GM19025 (cell line): Measurements from ENCODE around the gene HMGB3.
"Not testable (repeated sequence)": the region's sequence is repeated elsewhere in the genome, so short reads cannot be mapped to it uniquely, and the experiment has no call there.

Experiments used
- ATAC-seq: cut with Tn5 transposase; IDR thresholded peaks from one replicate; pipeline ENCODE4 v1.9.1; 2021; ENCODE audit warnings: mild to moderate bottlenecking, low read depth, moderate library complexity; ENCODE audit not compliant: unreplicated experiment

Gene HMGB3

DNA sequence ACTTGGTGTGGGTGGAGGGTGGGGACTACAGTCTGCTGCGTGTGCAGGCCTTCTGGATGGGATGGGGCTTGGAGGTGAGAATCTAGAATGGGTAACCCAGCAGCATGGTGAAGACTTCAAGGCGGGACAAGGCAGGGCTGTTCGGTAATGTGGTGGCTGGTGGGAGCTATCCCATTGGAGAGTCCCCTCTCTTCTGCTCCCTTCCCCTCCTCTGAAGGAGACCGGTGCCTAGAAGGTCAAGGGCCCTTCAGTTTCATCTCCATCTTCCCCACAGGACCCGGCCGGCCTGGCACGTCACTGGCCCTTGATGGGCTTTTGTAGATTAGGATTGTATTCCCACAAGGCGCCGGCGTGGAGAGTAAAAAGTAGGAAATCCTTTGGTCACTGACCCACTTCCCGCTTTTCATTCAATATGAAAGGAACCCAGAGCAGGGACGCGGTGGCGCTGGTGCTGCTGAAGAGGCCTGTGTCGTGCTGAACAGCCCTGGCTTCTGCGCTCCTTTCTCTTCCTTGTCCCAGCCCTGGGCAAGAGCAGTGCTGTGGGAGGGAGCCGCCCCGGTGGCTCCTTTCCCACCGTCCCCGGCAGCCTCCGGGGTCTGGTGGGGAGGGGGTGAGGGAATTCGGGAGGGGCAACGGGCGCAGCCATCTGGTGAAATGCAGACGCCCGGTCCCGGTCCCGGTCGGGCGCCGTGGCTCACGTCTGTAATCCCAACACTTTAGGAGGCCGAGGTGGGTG is 7.3 kb upstream of the HMGB3 start:
- no peak for ATAC-seq

- no peak for ATAC-seq
These were observed 5.5 kb upstream of the HMGB3 start for GRCh38 chrX:150977411-150978162.

DNA sequence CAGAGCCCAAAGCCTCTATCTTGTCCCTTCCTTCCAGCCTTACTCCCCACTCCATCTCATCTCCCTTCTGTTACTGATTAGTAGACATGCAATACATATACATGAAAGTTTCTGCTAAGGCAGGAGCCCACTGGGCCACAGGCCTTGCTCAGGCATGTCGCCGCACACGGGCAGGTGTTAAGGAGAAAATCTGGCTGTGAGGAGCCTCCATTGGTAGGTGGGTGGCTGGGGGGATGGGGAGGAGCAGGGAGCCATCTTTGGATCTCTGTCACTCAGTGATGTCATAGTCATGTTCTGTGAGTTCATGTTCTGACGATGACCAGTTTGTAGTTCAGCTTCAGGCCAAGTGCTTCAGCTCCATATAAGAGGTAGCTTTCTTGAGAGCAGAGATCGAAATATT is 2.9 kb upstream of the HMGB3 start:
- no peak for ATAC-seq

DNA sequence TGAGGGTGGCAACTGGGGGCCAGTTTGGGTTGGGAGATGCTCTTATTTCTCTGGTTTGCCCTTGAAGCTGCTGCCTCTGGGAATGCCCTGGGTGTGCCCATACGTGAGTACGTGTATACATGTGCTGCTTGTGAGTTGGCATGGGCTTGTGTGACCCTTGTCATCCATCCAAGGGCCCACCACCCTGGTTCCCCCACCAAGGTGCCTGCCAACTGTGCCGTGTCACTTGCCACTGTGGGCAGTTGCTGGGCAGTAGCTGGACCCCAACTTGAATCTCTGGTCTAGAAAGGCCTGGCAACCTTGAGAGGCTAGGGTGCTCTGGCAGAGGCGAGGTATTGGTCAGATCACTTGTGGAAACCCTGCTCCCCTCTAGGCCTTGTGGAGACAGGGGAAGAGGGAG is 2.4 kb upstream of the HMGB3 start:
- no peak for ATAC-seq

- no peak for ATAC-seq
These were observed 824 bp upstream of the HMGB3 start for GRCh38 chrX:150982235-150982787.

DNA sequence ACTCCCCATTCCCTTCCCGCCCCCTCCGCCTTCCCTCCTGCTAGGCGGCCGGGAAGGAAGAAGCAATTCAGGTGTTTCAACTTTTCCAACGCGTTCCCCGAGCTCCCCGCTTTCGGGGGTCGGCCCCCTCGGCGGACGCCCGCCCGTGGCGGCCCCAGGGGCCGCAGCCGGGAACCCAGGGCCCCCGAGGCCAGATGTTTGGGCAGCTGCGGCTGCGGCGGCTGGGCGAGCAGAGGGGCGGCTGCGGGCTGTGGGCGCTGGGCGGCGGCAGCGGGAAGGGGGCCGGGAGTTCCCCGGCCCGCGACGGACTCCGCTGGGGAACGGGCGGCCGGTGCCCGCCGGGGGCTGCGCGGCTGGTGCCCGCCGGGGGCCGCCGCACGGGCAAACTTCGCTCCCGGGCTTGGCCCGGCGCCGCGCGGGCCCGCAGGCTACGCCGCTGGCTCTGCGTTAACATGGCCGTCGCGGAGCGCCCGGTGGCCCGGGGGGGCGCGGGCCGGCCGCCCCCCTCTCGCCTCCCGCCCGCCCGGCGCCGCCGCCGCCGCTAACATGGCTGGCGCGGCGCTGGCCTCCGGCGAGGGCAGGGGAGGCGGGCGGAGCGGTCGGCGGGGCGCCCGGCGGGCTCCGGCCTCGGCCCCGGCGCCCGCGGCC is 510 bp downstream of the HMGB3 start:
- ATAC-seq = peak; percentile 10

DNA sequence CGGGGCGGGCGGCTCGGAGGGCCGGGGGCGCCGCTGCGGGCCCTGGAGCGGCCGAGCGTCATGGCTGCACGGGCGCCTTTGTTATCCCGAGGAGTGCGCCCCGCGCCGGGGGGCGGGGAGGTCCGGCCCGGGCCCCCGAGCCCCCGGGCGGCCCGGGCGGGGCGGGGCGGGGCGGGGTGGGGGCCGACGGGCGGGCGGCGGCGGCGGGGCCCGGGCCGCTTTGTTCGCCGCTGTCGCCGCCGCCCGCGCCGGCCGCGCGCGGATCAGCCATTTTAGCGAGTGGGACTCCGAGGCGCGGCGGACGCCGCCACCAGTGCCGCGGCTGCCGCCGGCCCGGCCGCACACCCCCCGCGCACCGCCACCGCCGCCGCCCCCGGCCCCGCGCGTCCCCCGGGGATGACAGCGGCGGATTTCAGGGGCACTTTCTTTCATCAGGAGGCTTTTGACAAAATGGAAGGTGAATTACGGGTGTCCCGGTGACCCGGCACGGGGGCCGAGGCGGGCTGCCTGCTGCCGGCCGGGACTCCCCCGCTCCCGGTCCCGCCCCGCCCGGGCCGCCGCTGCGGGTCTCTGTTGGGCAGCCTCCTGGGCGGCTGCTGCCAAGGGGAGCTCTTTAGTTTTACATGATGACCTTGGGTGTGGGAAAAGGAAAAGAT is 1.2 kb downstream of the HMGB3 start:
- ATAC-seq = peak; percentile 9

DNA sequence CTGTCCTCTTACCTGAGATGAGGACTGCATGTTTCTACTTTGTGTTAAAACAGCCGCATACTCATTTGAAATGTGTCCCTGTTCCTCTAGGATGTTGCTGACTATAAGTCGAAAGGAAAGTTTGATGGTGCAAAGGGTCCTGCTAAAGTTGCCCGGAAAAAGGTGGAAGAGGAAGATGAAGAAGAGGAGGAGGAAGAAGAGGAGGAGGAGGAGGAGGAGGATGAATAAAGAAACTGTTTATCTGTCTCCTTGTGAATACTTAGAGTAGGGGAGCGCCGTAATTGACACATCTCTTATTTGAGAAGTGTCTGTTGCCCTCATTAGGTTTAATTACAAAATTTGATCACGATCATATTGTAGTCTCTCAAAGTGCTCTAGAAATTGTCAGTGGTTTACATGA is 4.6 kb downstream of the HMGB3 start:
- not testable (repeated sequence) for ATAC-seq

GRCh38 chrX:150989420-150989819 is 6.3 kb downstream of the HMGB3 start:
- no peak for ATAC-seq

DNA sequence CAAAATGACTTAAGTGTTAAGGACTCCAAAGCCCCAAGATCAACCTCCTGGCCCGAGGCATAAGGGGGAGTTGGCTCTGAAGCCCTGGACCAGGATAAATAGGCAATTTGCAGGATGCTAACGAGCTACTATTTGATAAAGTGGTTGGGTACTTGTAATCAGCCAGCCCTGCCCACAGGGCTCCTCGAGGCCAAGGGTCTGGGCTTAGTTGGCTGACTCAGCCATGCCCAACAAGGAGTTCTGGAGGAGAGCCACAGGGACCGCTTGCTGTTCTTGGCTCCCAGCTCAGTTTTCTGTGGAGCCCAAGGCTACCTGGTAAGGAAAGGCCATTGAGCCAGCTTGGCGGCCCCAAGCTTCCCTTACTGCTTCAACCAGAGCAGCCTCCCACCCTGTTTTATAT is 7.8 kb downstream of the HMGB3 start:
- ATAC-seq = no peak

DNA sequence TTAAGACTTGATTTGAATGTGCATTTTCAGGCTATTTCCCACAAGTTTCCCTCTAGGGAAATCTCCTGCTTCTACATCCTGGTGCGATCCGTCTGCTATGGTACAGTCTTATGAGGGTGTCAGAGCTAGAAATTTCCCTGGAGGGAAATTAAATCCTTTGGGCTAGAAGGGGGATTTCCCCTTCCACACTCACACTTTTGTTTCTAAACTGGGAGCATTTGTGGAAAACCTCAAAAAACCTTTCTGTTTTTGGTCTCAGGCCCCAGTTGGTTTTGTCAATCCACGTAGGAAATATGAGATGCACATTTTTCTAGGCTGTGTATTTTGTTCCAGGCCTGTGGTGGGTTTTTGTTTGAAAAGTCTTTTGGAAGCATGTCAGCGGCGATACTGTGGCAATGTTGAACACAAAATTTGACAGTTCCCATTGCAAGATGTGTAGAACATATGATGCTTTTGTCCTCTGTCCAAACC is 17.8 kb downstream of the HMGB3 start:
- no peak for ATAC-seq

- no peak for ATAC-seq
These were observed 20.9 kb downstream of the HMGB3 start for GRCh38 chrX:151004085-151004484.

DNA sequence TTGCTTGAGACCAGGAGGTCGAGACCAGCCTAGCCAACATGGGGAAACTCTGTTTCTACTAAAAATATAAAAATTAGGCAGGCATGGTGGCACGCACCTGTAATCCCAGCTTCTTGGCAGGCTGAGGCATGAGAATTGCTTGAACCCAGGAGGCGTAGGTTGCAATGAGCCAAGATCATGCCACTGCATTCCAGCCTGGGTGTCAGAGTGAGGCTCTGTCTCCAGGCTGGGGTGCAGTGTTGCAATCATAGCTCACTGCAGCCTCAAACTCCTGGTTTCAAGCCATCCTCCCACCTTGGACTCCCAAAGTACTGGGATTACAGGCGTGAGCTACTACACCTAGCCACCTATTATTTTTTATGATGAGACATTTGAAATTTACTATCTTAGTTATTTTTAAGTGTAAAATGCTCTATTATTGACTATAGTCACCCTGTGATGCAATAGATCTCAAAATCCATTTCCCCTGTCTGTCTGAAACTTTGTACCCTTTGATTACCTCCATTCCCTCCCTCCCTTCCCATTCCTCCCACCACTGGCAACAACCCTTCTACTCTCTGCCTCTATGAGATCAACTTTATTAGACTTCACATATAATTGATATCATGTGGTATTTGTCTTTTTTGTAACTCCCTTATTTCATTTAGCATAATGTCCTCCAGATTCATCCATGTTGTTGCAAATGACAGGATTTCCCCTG is 23.4 kb downstream of the HMGB3 start:
- ATAC-seq = no peak

DNA sequence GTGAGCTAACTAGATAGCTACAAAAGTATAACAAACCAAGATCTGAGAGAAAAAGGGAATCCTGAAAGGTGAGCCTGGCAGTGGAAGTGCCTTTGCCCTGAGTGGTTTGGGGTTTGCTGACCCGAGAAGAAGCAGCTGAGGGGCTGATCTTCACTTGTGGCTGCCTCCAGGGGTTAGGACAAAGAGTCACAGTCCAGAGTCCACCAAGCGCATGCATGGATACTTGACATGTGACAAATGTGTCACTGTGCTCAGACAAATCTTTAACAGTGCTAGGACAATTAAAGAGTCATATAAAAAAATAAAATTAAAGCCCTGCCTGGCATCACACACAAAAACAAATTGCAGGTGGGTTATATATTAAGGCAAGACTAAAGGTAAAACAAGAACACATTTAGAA is 26.4 kb downstream of the HMGB3 start:
- no peak for ATAC-seq

DNA sequence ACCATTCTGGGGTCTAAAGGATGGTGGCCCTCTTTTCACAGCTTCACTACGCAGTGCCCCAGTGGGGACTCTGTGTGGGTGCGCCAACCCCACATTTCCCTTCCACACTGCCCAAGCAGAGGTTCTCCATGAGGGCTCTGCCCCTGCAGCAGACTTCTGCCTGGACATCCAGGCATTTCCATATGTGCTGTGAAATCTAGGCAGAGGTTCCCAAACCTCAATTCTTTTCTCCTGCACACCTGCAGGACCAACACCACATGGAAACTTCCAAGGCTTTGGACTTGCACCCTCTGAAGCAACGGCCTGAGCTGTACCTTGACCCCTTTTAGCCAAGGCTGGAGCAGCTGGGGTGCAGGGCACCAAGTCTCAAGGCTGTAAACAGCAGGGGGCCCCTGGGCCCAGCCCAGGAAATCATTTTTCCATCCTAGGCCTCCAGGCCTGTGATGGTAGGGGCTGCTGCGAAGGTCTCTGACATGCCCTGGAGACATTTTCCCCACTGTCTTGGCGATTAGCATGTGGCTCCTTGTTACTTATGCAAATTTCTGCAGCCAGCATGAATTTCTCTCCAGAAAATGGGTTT is 30.1 kb downstream of the HMGB3 start:
- ATAC-seq = no peak

- no peak for ATAC-seq
These were observed 32.5 kb downstream of the HMGB3 start for GRCh38 chrX:151015684-151016083.

DNA sequence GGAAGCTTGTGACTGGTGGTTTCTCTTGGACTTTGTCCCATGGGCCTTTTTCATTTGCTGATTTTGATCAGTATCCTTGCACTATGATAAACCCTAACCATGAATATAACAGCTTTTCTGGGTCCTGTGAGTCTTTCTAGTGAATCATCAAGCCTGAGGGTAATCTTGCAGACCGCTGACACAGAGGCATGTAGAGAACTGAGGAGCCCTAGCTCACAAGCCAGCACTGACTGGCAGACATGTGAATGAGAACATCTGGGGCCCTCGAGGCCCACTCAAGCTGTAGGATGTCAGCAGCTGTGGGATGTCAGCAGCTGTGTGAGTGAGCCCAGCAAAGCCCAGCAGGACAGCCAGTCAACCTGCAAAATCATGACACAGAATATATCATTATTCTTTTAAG is 36.7 kb downstream of the HMGB3 start:
- ATAC-seq = no peak

- no peak for ATAC-seq
These were observed 47.7 kb downstream of the HMGB3 start for GRCh38 chrX:151030845-151031244.

DNA sequence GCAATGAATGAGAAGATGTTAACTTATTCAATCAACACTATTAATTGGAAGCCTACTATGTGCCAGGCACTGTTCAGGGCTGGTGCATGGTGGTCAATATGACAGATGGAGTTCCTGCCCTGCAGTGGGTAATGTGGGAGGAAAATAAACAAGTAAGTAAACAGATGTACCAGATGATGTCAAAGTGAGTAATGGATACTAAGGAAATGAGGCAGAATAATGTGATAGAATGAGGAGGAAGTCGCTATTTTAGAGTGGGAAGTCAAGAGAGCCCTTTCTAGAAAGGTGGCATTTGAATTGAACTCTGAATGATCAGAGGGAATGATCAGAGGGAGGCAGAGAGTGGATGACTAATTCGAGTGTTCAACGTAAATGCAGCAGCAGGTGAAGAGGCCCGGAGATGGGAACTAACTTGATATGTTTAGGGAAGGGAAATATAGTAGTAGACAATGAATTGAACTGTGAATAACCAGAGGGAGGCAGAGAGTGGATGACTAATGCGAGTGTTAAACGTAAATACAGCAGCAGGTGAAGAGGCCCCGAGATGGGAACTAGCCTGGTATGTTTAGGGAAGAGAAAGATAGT is 48.3 kb downstream of the HMGB3 start:
- ATAC-seq = no peak
